Hepatocyte (in vitro differentiated cells): ENCODE measurements around the gene CELSR1.

ENCODE experiments used
- CTCF ChIP-seq: fragments of 200-600 bp; sonication (generic); IDR thresholded peaks from 2 replicates; pipeline ENCODE4 v1.5.1; 2016; ENCODE audit warnings: antibody characterized with exemption, mild to moderate bottlenecking; ENCODE audit not compliant: poor library complexity
- EZH2 ChIP-seq: fragments of 200-600 bp; sonication (generic); IDR thresholded peaks from 2 replicates; pipeline ENCODE4 v1.6.1; 2016; ENCODE audit warnings: antibody characterized with exemption, mild to moderate bottlenecking, borderline replicate concordance
- EZH2phosphoT487 ChIP-seq: fragments of 200-600 bp; sonication (generic); IDR thresholded peaks from one replicate; pipeline ENCODE4 v1.6.1; 2018; ENCODE audit warnings: antibody characterized with exemption, mild to moderate bottlenecking, low read depth, moderate library complexity; ENCODE audit not compliant: unreplicated experiment, severe bottlenecking

DNA sequence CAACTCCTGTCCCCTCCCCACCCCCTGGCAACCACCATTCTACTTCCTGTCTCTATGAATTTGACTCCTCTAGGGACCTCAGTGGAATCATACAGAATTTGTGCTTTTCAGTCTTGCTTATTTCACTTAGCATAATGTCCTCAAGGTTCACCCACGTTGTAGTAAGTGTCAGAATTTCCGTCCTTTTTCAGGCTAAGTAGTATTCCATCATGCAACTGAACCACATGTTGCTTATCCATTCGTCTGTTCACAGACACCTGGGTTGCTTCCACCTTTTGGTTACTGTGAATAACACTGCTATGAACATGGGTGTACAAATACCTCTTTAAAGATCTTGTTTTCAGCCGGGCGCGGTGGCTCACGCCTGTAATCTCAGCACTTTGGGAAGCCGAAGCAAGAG, 16.5 kb downstream of the CELSR1 start:
- no peak for TF ChIP-seq CTCF
- TF ChIP-seq EZH2, result no peak
- no peak for TF ChIP-seq EZH2phosphoT487
